Astrocyte (in vitro differentiated cells and primary cell): ENCODE data around the gene C2CD4C. TPM values are rescaled to one million over a fixed set of nuclear protein-coding genes. Genes with fewer than 3 reads are reported as not detected.

Source experiments
- DNase-seq: peaks from one replicate; pipeline ENCODE4 v3.0.0-alpha.2; 2010; ENCODE audit warnings: low read depth
- FAIRE-seq: peaks from 2 replicates; lab custom pipeline; 2011; peaks lifted over from hg19 to GRCh38; lab: Jason Lieb, UNC
- H2AFZ ChIP-seq: 2 replicates; pipeline ENCODE4 v1.6.0; 2012; ENCODE audit warnings: low read depth, low read length, inconsistent platforms
- H3K27ac ChIP-seq: 2 replicates; pipeline ENCODE4 v1.5.1; 2011; ENCODE audit warnings: low read depth, low read length, inconsistent platforms
- H3K27me3 ChIP-seq: 2 replicates; pipeline ENCODE4 v1.6.0; 2011; ENCODE audit warnings: low read length, inconsistent platforms; ENCODE audit not compliant: insufficient read depth
- H3K36me3 ChIP-seq: 2 replicates; pipeline ENCODE4 v1.5.1; 2011; ENCODE audit warnings: low read length, inconsistent platforms; ENCODE audit not compliant: insufficient read depth
- H3K4me1 ChIP-seq: 2 replicates; pipeline ENCODE4 v1.5.1; 2011; ENCODE audit warnings: low read length, inconsistent platforms; ENCODE audit not compliant: insufficient read depth
- H3K4me2 ChIP-seq: 2 replicates; pipeline ENCODE4 v1.6.0; 2012; ENCODE audit warnings: low read length, inconsistent platforms
- H3K4me3 ChIP-seq: 2 replicates; pipeline ENCODE4 v1.5.1; 2011; ENCODE audit warnings: low read depth, mild to moderate bottlenecking, low read length, inconsistent platforms; ENCODE audit not compliant: insufficient read depth
- H3K79me2 ChIP-seq: 2 replicates; pipeline ENCODE4 v1.6.0; 2012; ENCODE audit warnings: mild to moderate bottlenecking, low read length, inconsistent platforms; ENCODE audit not compliant: insufficient read depth
- H3K9ac ChIP-seq: 2 replicates; pipeline ENCODE4 v1.6.0; 2012; ENCODE audit warnings: mild to moderate bottlenecking, low read length, inconsistent platforms
- H3K9me3 ChIP-seq: 2 replicates; pipeline ENCODE4 v1.5.1; 2012; ENCODE audit warnings: low read depth, mild to moderate bottlenecking, low read length, inconsistent platforms; ENCODE audit not compliant: insufficient read depth
- H4K20me1 ChIP-seq: 2 replicates; pipeline ENCODE4 v1.6.0; 2012; ENCODE audit warnings: low read length, inconsistent platforms; ENCODE audit not compliant: insufficient read depth
- H3K27ac Mint-ChIP-seq: one replicate; pipeline ENCODE4 v1.8.0; 2021; ENCODE audit warnings: mild to moderate bottlenecking, mixed read lengths; ENCODE audit not compliant: unreplicated experiment
- H3K27me3 Mint-ChIP-seq: one replicate; pipeline ENCODE4 v1.8.0; 2021; ENCODE audit warnings: low read depth, mixed read lengths; ENCODE audit not compliant: unreplicated experiment
- H3K36me3 Mint-ChIP-seq: one replicate; pipeline ENCODE4 v1.8.0; 2021; ENCODE audit warnings: low read depth, mixed read lengths; ENCODE audit not compliant: unreplicated experiment
- H3K4me1 Mint-ChIP-seq: one replicate; pipeline ENCODE4 v1.8.0; 2021; ENCODE audit warnings: low read depth, mixed read lengths; ENCODE audit not compliant: unreplicated experiment
- H3K4me3 Mint-ChIP-seq: one replicate; pipeline ENCODE4 v1.8.0; 2021; ENCODE audit warnings: mild to moderate bottlenecking, moderate library complexity, mixed read lengths; ENCODE audit not compliant: unreplicated experiment
- H3K9me3 Mint-ChIP-seq: one replicate; pipeline ENCODE4 v1.8.0; 2021; ENCODE audit warnings: mild to moderate bottlenecking, mixed read lengths; ENCODE audit not compliant: unreplicated experiment
- CTCF ChIP-seq: IDR thresholded peaks from 2 replicates; pipeline ENCODE4 v1.5.1; 2011; ENCODE audit warnings: low read depth, mild to moderate bottlenecking, inconsistent platforms, low read length, moderate library complexity; ENCODE audit not compliant: insufficient read depth
- EZH2 ChIP-seq: IDR thresholded peaks from 2 replicates; pipeline ENCODE4 v1.6.1; 2012; ENCODE audit warnings: mild to moderate bottlenecking, low read length, inconsistent platforms; ENCODE audit not compliant: insufficient read depth
- total RNA-seq: library from RNA; stranded (reverse); gene quantifications from 2 replicates; pipeline ENCODE4 v1.2.1, GENCODE V29; 2021

The C2CD4C gene
- total RNA-seq, 1 donor from 2014 or later: 3.4 TPM

GRCh38 chr19:457636-458035 lies 48.7 kb upstream of the C2CD4C start:
- H4K20me1 ChIP-seq: no peaks in the 10 kb centered on the region
- H3K79me2 ChIP-seq: no peaks in the 10 kb centered on the region
- no peak for TF ChIP-seq CTCF
- no peak for TF ChIP-seq EZH2
- Mint-ChIP-seq H3K9me3 (peaks cover 5% of the 10 kb centered on the region), H3K4me3 (no peak overlapping the region), H3K27me3 (no peaks in the 10 kb centered on the region), H3K36me3 (peaks cover 31% of the 10 kb centered on the region), H3K4me1 (no peaks in the 10 kb centered on the region), H3K27ac (no peak overlapping the region)
- H3K4me2 ChIP-seq: no peak overlapping the region
- FAIRE-seq (no peak), DNase-seq (no peak)
- H2AFZ ChIP-seq: no peak overlapping the region
- peaks cover 3% of the 10 kb centered on the region for H3K9me3 ChIP-seq
- no peaks in the 10 kb centered on the region for H3K36me3 ChIP-seq
- peaks cover 2% of the 10 kb centered on the region for H3K27me3 ChIP-seq
- H3K4me3 ChIP-seq: no peak overlapping the region
- H3K4me1 ChIP-seq: peaks cover 5% of the 10 kb centered on the region
- no peak overlapping the region for H3K27ac ChIP-seq
- H3K9ac ChIP-seq: no peak overlapping the region

GRCh38 chr19:456547-457110 lies 47.7 kb upstream of the C2CD4C start:
- Histone ChIP-seq H3K9ac (no peak overlapping the region), H3K79me2 (no peaks in the 10 kb centered on the region), H4K20me1 (no peaks in the 10 kb centered on the region), H3K27ac (no peak overlapping the region), H3K36me3 (no peaks in the 10 kb centered on the region), H3K4me2 (no peak overlapping the region), H2AFZ (no peak overlapping the region), H3K4me1 (peaks cover 5% of the 10 kb centered on the region), H3K9me3 (peaks cover 3% of the 10 kb centered on the region), H3K27me3 (peaks cover 1% of the 10 kb centered on the region), H3K4me3 (no peak overlapping the region)
- H3K9me3 Mint-ChIP-seq: peaks cover 5% of the 10 kb centered on the region
- FAIRE-seq (no peak), DNase-seq (no peak)
- H3K4me1 Mint-ChIP-seq: no peaks in the 10 kb centered on the region
- H3K27ac Mint-ChIP-seq: no peak overlapping the region
- H3K36me3 Mint-ChIP-seq: peaks cover 37% of the 10 kb centered on the region
- no peaks in the 10 kb centered on the region for H3K27me3 Mint-ChIP-seq
- TF ChIP-seq EZH2 (no peak), CTCF (no peak)
- no peak overlapping the region for H3K4me3 Mint-ChIP-seq

- H3K27ac Mint-ChIP-seq: no peak overlapping the region
Measured at GRCh38 chr19:455851-456546, 47.1 kb upstream of the C2CD4C start.

More at GRCh38 chr19:455851-456546, 47.1 kb upstream of the C2CD4C start:
- Mint-ChIP-seq H3K27me3 (no peaks in the 10 kb centered on the region), H3K4me1 (no peaks in the 10 kb centered on the region), H3K36me3 (peaks cover 41% of the 10 kb centered on the region), H3K9me3 (peaks cover 5% of the 10 kb centered on the region), H3K4me3 (no peak overlapping the region)
- no peaks in the 10 kb centered on the region for H3K27me3 ChIP-seq
- no peak overlapping the region for H2AFZ ChIP-seq
- H3K9me3 ChIP-seq: peaks cover 7% of the 10 kb centered on the region
- no peak overlapping the region for H3K9ac ChIP-seq
- H3K79me2 ChIP-seq: no peaks in the 10 kb centered on the region
- FAIRE-seq: no peak
- H3K4me1 ChIP-seq: peaks cover 5% of the 10 kb centered on the region
- no peak for TF ChIP-seq EZH2
- TF ChIP-seq CTCF: no peak
- no peak overlapping the region for H3K4me3 ChIP-seq
- H3K4me2 ChIP-seq: no peak overlapping the region
- H3K36me3 ChIP-seq: no peaks in the 10 kb centered on the region
- H3K27ac ChIP-seq: no peak overlapping the region
- H4K20me1 ChIP-seq: no peaks in the 10 kb centered on the region
- no peak for DNase-seq
